Parathyroid adenoma (tissue), 2 donors: ENCODE results near the gene PLCB1.

Experiments used
- H2AFZ ChIP-seq: fragments of 300-600 bp; sonication (generic); one replicate; pipeline ENCODE4 v1.7.0; 2017; ENCODE audit warnings: antibody characterized with exemption, mild to moderate bottlenecking
- H3K27ac ChIP-seq: fragments of 300-600 bp; sonication (generic); one replicate; pipeline ENCODE4 v1.7.0; 2017
- H3K27me3 ChIP-seq: fragments of 300-600 bp; sonication (generic); one replicate; pipeline ENCODE4 v1.7.0; 2017; ENCODE audit warnings: low read length; ENCODE audit not compliant: control insufficient read depth, insufficient read depth
- H3K36me3 ChIP-seq: fragments of 300-600 bp; sonication (generic); one replicate; pipeline ENCODE4 v1.7.0; 2017; ENCODE audit warnings: low read length; ENCODE audit not compliant: control insufficient read depth, insufficient read depth
- H3K4me1 ChIP-seq: fragments of 300-600 bp; sonication (generic); one replicate; pipeline ENCODE4 v1.7.0; 2017; ENCODE audit warnings: control low read depth
- H3K4me2 ChIP-seq: fragments of 300-600 bp; sonication (generic); one replicate; pipeline ENCODE4 v1.7.0; 2017; ENCODE audit warnings: low read length
- H3K4me3 ChIP-seq: fragments of 300-600 bp; sonication (generic); one replicate; pipeline ENCODE4 v1.7.0; 2017; ENCODE audit warnings: low read depth, low read length
- H3K79me2 ChIP-seq: fragments of 300-600 bp; sonication (generic); one replicate; pipeline ENCODE4 v1.7.0; 2017; ENCODE audit warnings: control low read depth
- H3K9ac ChIP-seq: fragments of 300-600 bp; sonication (generic); one replicate; pipeline ENCODE4 v1.7.0; 2017; ENCODE audit warnings: mild to moderate bottlenecking
- H3K9me3 ChIP-seq: fragments of 300-600 bp; sonication (generic); one replicate; pipeline ENCODE4 v1.7.0; 2017; ENCODE audit warnings: low read length; ENCODE audit not compliant: control insufficient read depth
- CTCF ChIP-seq: fragments of 300-600 bp; sonication (generic); IDR thresholded peaks from one replicate; pipeline ENCODE4 v1.7.0; 2017; ENCODE audit warnings: antibody characterized with exemption, mild to moderate bottlenecking
- donor health status: primary hyperparathyroidism.

Gene PLCB1

GRCh38 chr20:8542110-8542486 is 410.0 kb downstream of the PLCB1 start:
- no peak overlapping the region for H3K9ac ChIP-seq
- H3K4me1 ChIP-seq: no peaks in the 10 kb centered on the region
- no peaks in the 10 kb centered on the region for H3K9me3 ChIP-seq
- no peak overlapping the region for H3K4me2 ChIP-seq
- TF ChIP-seq CTCF: no peak
- H3K36me3 ChIP-seq: no peaks in the 10 kb centered on the region
- H3K79me2 ChIP-seq: peaks cover 8% of the 10 kb centered on the region
- H3K27me3 ChIP-seq: no peaks in the 10 kb centered on the region
- no peak overlapping the region for H3K27ac ChIP-seq
- H3K4me3 ChIP-seq: no peak overlapping the region
- no peak overlapping the region for H2AFZ ChIP-seq

- no peak for TF ChIP-seq CTCF
Observed at GRCh38 chr20:8545212-8545611, 413.1 kb downstream of the PLCB1 start.

GRCh38 chr20:8547035-8547650 is 415.1 kb downstream of the PLCB1 start:
- peaks cover 9% of the 10 kb centered on the region for H3K79me2 ChIP-seq
- no peak overlapping the region for H3K4me2 ChIP-seq
- no peaks in the 10 kb centered on the region for H3K27me3 ChIP-seq
- no peak overlapping the region for H3K4me3 ChIP-seq
- no peak overlapping the region for H3K27ac ChIP-seq
- no peak for TF ChIP-seq CTCF
- no peaks in the 10 kb centered on the region for H3K36me3 ChIP-seq
- no peak overlapping the region for H3K9ac ChIP-seq
- no peak overlapping the region for H2AFZ ChIP-seq
- no peaks in the 10 kb centered on the region for H3K9me3 ChIP-seq
- no peaks in the 10 kb centered on the region for H3K4me1 ChIP-seq

More at GRCh38 chr20:8545212-8545611, 413.1 kb downstream of the PLCB1 start:
- Histone ChIP-seq H3K79me2 (peaks cover 9% of the 10 kb centered on the region), H3K9me3 (no peaks in the 10 kb centered on the region), H3K27ac (no peak overlapping the region), H3K36me3 (no peaks in the 10 kb centered on the region), H3K4me3 (no peak overlapping the region), H3K4me2 (no peak overlapping the region), H3K9ac (no peak overlapping the region), H3K4me1 (no peaks in the 10 kb centered on the region), H3K27me3 (no peaks in the 10 kb centered on the region), H2AFZ (no peak overlapping the region)

- no peak overlapping the region for H3K4me2 ChIP-seq
- H3K36me3 ChIP-seq: no peaks in the 10 kb centered on the region
- H3K27me3 ChIP-seq: no peaks in the 10 kb centered on the region
- no peaks in the 10 kb centered on the region for H3K9me3 ChIP-seq
- H3K4me1 ChIP-seq: no peaks in the 10 kb centered on the region
- H3K4me3 ChIP-seq: no peak overlapping the region
- H3K79me2 ChIP-seq: peaks cover 9% of the 10 kb centered on the region
- TF ChIP-seq CTCF: no peak
- no peak overlapping the region for H2AFZ ChIP-seq
- no peak overlapping the region for H3K9ac ChIP-seq
- H3K27ac ChIP-seq: no peak overlapping the region
Observed at GRCh38 chr20:8547968-8548588, 416.0 kb downstream of the PLCB1 start.

- Histone ChIP-seq H3K9me3 (no peaks in the 10 kb centered on the region), H3K27me3 (no peaks in the 10 kb centered on the region), H3K27ac (no peak overlapping the region), H3K79me2 (peaks cover 7% of the 10 kb centered on the region), H3K9ac (no peak overlapping the region), H3K4me3 (no peak overlapping the region), H3K36me3 (no peaks in the 10 kb centered on the region), H2AFZ (no peak overlapping the region), H3K4me2 (no peak overlapping the region), H3K4me1 (no peaks in the 10 kb centered on the region)
- no peak for TF ChIP-seq CTCF
Observed at GRCh38 chr20:8549192-8549591, 417.1 kb downstream of the PLCB1 start.
